NCI-H1436 (cell line): ENCODE data around the gene LMX1B.
"Not testable (repeated sequence)": the region's sequence is repeated elsewhere in the genome, so short reads cannot be mapped to it uniquely, and the experiment has no call there.

Experiments used
- DNase-seq: peaks from one replicate; lab custom pipeline; 2025; lab: John Stamatoyannopoulos, UW

LMX1B gene

DNA sequence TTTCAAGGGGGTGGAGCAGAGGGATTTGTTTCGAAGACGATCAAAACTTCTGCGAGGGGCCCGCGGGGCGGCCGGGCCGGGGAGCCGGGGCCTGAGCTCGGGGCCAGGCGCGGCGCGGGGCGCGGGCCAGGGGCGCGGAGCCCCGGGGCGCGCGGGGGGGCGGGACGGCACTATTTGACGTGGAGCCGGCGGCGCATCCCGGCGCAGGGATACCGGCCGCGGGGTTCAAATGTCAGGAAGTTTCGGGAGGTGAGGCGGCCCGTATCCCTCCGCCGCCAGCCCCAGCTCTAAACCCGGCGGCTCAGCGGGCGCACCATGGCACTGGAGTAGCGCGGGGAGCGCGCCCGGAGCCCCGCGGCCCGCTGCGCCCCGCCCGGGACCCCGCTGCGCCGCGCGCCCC, at the start of gene LMX1B:
Gene LMX1B, plus strand, starts transcription at position 278 of the 400 bp plus-strand sequence. CDS start 522 bp downstream, outside the sequence.
- DNase-seq = peak; percentile 2

DNA sequence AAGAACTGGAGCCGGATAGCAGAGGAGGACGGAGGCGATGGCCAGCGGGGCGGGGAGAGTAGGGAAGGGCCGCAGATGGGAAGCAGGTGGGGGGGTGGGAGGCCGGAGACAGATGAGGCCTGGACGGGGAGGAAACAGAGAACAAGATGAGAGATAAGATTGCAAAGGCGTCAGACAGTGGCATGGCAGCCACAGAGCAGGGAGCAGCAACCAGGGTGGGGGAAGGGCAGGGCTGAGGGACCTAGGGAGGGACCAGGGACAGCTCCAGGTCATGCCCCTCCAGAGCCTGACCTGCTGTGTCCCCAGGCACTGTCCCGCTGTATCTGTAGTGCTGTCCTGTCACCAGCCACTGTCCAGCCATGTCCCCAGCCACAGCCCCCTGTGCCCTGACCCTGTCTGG, 49.6 kb upstream of the LMX1B start:
- no peak for DNase-seq

DNA sequence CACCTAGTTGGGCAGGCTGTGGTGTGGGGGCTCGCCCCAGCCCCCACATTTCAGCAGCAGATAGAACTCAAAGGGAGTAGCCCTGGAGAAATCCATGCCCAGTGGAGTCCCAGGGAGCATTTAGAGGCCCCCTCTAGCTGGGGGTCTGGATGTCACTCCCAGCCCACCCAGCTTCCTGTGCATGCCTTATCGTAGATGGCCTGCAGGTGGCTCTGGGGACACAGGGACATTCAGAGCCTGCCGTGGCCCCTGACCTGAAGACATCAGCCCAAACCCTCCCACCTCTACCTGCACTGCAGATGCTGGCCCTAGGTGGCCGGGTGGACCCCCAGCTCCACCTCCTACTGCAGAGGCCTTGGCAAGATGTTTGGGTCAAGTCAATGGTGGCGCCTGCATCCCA, 49.0 kb upstream of the LMX1B start:
- DNase-seq = no peak

DNA sequence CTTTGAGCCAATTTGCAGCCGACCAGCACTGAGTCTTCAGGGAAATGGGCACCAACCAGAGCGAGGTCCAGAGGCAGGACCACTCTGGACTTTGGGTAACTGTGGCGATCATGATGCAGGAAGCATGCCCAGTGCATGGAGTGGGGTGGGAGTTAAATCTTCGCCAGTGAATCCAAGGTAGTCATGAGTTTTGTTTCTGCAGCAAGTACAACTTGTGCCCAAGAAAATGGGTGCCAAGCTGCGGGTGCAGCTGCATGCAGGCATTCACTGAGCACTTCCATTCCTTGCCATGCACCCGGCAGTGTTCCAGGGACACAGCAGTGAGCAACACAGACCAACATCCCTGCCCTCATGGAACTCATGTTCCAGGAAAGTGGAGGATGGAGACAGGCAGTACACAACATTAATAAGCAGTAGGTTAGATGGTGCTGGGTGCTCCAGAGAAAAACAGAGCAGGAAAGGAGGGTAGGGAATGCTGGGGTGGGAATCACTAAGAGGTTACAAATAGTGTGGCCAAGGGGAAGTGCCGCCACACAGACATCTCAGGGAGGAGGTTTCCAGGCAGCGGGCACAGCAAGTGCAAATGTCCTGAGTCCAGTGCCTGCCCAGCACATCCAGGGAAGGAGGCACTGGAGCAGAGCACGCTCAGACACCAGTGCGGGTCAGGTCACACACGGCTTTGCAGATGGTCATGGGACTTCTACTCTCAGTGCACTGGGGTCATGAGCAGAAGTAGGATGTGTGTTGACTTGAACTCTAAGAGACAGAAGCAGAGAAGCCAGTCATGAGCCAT, 48.2 kb upstream of the LMX1B start:
- no peak for DNase-seq

DNA sequence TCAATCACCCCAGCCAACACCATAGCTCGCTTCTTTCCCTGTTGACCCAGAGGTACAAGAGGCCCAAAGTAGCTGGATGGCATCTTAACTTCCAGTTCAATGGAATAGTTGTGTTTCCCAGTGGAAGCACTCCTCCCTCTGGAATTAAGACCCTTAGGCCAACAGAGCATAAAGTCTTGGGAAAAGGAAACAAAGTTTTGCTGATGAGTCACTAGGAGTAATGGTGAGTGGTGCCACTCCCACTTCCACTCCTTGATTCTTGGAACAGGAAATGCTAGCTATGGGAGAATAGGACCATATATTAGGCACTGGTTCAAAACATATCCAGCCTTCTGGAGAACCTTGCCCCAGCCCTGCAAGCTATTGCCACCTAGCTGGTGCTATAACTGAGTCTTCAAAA, 44.7 kb upstream of the LMX1B start:
- DNase-seq = no peak

DNA sequence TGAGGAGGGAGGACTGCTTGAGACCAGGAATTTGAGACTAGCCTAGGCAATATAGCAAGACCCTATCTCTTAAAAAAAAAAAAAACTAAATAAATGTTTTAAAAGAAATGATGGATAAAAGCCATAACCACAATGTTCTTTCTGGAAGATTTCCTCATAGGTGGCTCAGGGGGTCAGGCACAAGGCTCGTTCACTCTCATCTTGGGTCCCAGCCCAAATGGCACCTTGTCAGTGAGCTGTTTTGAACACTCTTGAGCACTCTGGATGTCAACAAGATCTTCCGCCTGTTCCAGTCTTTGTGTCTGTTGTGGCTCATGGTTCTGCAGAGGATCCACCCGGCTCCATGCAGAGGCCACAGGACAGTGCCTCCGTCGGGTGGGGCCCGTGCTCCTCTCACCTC, 35.7 kb upstream of the LMX1B start:
- no peak for DNase-seq

DNA sequence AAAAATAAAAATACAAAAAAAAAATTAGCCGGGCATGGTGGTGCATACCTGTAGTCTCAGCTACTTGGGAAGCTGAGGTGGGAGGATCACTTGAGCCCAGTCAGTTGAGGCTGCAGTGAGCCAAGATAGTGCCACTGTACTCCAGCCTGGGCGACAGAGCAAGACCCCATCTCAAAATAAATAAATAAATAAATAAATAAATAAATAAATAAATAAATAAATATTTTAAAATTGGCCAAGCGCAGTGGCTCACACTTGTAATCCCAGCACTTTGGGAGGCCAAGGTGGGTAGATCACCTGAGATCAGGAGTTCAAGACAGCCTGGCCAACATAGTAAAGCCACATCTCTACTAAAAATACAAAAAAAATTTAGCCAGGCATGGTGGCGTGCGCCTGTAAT, 33.4 kb upstream of the LMX1B start:
- not testable (repeated sequence) for DNase-seq

DNA sequence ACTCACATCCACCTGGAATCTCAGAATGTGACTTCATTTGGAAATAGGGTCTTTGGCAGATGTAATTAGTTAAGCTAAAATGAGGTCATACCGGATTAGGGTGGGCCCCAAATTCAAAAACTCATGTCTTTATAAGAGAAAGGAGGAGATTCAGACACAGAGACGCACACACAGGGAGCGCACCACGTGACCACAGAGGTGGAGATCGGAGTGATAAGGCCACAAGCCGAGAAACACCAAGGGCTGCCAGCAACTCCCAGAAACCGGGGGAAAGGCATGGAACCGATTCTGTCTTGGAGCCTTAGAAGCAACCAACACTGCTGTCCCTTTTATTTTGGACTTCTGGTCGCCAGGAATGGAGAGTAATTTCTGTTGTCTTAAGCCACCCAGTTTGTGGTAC, 31.8 kb upstream of the LMX1B start:
- DNase-seq = no peak

DNA sequence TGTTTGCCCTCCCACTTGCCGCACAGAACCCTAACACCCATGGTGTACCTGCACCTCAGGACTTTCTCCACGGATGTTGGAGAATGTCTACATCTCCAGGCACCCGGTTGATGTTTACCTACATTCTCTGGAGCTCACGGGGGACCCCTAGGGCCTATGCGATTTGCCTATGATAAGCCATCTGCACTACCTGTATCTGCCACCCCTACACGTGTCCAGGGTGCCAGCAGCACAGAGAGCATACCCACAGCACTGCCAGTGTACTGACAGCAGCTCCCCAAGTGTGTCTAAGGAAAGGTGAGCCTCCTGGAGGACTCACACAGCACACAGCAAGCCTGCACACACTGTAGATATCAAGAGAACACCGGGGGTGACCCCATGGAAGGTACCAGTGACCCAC, 31.3 kb upstream of the LMX1B start:
- DNase-seq = no peak

DNA sequence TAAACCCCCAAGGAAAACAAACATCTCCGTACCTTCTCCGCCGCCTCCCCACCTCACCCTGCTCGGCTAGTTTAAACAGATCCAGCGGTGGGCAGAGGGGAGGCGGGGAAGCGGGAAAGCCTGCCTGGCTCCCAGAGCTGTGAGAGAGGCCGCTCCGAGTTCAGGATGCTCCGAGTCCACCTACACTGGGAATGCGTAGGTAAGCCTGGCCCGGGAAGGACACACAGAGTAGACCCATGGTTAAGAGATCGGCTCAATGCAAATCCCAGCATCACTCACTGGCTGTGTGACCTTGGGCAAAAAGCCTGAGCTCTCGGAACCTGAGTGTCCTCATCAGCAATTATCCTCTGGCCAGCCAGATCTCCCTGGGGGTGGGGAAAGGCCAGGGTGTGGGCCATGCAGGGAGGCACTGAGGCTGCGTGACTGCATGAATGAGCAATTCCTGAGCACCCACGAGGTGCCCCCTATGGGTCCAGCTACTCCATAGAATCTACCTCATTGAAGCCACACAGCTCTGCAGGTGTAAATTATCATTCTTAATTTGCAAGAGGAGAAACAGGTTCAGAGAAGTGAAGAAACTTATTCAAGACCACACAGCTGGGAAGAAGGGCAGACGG, 30.5 kb upstream of the LMX1B start:
- DNase-seq = no peak

DNA sequence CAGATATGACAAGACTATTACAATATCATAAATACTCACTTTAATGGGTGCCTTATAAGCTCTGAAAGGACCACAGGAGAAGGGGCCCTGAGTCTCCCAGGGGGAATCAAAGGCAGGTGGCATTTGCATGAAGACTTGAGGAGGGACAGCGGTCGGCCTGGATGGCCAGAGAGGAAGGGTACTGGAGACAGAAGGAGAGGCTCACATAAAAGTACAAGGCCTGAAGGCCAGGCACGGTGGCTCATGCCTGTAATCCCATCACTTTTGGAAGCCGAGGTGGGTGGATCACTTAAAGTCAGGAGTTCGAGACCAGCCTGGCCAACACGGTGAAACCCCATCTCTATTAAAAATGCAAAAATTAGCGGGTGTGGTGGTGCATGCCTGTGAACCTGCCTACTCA, 29.1 kb upstream of the LMX1B start:
- no peak for DNase-seq

DNA sequence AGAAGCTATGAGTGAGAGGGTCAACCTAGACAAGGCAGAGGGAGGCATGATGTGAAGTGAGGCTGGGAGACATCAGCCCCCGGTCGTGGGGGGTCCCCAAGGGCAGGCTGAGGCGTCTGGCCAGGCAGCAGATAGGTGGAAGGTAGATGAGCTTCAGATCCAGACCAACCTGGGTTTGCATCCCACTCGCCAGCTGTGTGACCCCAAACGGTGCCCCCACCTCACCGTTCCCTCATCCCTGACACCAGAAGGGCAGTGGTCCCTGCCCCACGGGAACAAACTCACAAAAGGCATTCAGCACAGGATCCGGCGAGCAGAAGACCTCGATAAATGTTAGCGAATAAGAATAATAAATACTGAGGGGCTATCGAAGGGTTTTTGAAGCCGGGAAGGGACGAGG, 27.5 kb upstream of the LMX1B start:
- DNase-seq = no peak

DNA sequence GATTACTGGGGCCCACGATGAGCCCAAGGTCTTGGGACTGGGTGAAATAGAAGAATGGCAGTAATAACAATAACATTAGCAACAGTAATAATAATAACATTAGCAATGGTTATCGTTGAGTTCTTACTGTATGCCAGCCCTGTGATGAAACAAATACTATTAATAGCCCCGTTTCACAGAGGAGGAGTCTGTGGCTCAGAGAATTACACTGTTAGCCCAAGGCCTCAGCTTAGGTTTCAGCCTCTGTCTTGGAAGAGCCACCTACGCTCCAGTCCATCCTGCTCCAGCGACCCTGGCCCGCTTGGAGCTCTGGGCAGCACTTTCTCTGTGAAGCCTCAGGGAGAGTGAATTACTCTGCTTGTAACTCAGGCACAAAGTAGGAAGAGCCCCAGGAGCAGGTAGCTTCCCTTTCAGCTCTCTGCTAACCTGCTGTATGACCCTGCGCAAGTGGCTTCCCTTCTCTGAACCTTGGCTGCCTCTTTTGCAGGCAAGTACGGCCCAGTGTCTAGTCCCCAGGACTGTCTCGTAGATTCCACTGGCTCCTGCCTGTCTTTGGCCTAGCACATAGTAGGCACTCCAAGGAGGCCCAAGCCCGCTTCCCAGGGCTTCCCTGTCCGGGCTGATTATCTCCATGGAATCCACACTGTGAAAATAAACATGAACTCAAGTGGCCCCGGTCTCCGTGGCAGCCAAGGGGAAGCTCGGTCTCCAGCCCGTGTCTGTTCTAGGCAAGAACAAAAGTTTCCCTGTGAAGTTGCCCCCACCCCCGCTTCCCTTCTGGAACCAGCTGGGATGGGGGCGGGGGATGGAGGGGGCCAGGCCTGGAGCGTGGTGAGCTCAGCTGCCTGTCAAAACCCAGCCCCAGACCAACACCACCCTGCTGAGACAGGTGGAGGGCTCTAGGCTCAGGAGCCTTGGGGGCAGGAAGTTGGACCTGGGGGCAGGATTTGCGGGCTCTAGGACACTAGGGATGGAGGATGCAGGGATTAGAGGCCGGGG, 26.2 kb upstream of the LMX1B start:
- DNase-seq = no peak

DNA sequence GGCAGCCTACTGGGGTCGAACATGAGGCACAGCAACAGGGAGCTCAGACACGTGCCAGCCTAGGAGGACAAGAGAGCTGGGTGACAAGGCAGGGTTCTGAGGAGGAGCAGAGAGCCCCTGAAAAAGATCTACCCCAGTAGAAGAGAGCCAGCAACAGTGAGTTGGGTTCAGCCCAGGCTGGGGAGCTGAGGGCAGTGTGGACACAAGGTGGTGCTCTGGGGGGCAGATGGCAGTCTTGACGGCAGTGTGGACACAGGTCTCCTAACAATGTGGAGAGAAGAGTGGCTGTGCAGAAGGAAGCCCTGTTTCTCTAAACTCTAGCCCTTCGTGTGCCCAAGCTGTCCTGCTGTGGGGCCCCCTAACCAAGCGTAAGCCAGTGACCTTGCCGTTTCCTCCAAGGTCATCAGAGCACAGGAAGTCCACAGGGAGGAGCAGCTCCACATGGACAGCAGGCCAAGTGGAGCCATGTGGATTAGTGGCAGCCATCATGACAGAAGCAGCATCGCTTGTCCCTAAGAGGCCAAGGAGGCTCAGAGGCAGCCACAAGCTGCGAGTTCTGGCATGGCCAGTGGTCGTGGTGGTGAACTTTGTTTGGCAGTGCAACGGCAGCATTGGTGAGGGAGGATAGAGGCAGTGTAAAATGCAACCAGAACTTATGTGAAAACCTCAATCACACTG, 25.1 kb upstream of the LMX1B start:
- no peak for DNase-seq

DNA sequence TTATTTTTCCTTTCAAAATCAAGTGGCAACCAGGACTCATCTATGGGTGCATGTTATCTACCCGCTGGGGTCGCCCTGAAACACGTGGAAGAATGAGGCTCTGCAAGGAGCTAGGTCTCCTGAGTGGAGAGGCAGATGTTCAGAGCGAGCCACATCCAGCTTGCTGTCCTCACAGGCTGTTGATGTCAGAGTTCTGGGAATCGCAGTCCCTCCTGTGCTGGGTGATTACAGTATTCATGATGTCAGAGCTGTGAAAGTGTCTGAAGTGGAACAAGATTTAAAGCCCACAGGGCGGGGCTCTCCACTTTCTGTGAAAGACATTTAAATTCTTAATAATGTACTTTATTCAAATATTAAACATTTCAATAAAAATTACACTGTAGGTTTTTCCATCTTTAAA, 24.4 kb upstream of the LMX1B start:
- no peak for DNase-seq

DNA sequence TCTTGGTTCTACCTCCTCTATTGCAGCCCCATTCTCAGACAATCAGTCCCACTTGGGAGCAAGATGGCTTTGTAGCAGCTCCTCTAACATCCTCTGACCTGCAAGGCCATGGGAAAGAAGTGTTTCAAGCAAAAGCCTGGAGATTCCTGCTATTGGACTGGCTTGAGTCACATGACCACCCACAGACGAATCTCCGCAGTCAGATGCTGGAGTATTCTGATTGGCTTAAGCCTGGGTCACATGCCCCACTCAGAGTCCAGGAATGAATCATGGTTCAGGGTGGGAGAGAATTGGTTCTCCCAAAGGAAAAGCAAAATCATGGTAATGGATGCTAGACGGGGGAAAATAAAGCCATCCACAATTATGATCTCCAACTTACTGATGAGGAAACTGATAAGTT, 22.6 kb upstream of the LMX1B start:
- DNase-seq = no peak

DNA sequence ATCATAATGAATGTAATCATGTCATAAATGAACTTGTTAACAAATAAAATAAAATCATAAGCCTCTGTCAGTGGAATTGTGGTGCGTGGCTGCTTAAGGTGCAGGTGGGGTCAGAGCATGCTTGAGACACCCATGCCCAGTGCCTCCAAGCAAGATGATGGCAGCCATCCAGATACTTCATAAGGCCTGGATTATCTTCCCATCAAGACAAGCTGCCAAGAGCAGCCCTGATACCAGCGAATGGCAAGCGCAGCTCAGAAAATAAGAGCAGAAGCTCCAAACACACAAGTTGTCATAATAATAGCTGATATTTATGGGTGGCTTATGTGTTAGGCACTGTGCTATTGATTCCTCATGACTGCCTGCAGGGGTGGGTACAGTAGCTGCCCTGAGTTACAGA, 21.8 kb upstream of the LMX1B start:
- no peak for DNase-seq

DNA sequence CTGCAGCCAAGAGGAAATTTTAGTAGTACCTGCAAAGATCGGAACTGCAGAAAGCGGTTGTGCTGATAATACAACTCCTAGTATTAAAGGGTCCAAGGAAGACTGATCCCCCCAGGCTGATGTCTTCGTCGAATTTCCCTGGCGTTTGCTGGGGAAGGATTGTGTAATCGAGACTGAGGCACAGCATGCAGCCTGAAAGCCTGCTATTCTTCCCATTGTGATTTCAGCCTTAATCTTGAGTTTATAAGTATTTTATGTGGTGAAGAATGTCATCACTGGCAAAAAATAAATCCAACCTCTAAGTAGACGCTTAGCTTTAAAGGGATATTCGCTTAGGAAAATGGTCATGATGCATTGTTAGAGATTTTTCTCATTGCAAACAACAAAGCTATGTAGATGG, 21.3 kb upstream of the LMX1B start:
- DNase-seq = no peak

DNA sequence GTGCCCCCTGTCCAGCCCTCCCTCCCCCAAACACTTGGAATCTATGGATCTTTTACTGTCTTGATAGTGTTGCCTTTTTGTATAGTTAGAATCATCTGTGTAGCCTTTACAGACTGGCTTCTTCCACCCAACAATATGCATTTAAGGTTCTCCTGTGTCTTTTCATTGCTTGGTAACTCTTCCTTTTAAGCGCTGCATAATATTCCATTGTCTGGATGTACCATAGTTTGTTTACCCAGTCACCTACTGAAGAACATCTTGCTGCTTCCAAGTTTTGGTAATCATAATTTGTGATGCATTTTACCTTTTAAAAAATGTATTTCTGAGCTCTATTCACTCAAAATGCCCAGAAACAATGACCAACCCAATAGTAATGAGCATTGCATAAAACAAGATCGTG, 17.7 kb upstream of the LMX1B start:
- no peak for DNase-seq

DNA sequence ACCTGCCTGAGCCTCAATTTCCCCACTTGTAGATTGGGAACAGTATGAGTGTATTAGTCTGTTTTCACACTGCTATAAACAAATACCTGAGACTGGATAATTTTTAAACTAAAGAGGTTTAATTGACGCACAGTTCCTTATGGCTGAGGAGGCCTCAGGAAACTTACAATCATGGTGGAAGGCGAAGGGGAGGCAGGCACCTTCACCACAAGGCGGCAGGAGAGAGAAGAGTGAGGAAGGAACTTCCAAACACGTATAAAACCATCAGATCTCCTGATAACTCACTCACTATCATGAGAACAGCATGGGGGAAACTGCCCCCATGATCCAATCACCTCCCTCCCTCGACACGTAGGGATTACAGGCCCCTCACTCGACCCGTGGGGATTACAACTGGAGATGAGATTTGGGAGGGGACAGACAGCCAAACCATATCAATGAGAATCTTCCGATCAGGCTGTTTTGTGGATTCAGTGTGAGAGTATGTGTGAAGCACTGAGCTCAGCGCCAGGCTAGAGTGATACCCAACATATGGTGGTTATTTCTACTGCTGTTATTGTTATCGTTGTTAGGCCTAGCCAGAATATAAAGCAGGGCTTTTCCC, 14.6 kb upstream of the LMX1B start:
- no peak for DNase-seq
